8988T (cell line): ENCODE measurements around the gene CUL4A.

ENCODE experiments used
- DNase-seq: peaks from one replicate; pipeline ENCODE4 v3.0.0; 2011

The CUL4A gene

DNA sequence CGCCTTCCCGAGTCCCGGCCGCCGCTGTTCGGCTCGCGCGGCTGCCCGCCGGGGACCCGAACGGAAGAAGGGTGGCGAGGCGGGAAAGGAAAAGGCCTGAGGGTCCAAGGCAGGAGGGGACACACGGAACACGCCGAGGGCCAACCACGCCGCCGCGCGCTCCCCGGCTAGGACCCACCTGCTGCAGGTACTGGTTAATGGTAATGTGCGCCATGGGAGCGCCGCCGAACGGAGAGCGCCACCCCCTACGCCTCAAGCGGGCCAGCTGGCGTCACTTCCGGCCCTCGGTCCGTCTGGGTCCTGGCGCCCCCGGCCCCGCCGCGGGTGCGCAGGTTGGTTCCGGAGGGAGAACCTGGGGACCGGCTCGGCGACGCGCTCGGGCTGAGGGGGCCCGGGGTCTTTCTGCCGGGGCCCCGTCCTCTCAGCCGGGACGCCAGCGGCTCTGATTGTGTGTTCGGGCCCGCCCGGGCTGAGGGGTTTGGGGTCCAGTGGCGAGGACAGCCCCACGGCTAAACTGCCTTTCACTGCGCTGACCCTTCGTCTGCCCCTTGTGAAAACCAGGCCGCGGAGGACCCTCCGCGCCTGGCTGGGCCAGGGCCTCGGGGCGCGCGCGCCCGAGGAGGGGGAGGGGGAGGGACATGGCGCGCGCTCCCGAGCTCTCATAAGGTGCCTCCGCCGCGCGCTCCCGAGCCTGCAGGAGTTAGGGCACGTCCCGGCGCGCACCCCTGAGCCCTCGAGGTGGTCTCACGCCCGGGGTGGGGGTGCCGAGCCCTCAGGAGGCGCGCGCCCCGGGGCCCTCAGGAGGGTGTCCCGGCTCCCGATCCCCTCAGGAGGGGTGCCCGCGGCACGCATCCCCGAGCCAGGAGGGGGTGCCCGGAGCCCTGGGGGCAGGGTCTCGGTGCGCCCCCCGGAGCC, 735 bp upstream of the CUL4A start, which contains the start of gene PCID2:
Gene PCID2 (minus strand): TSS at position 249 of the 915 bp plus-strand sequence. CDS start 35 bp downstream, at position 214.
- DNase-seq = peak; percentile 74

- DNase-seq = no peak
Observed at GRCh38 chr13:113209759-113210421, 477 bp downstream of the CUL4A start.

GRCh38 chr13:113210833-113211232, 1.4 kb downstream of the CUL4A start:
- no peak for DNase-seq

DNA sequence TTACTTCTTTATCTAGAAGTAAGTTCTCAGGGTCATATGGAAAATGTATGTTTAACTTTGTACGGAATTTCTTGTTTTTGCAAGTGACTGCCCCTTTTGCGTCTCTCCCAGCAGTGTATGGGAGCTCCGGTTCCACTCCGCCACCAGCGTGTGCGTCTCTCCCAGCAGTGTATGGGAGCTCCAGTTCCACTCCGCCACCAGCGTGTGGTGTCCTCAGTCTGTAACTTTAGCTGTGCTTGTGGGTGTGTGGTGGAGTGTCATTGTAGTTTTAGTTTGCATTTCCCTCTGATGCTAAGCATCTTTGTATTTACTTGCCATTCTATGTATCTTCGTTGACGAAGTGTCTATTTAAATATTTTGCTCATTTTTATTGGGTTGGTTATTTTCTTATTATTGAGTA, 2.4 kb downstream of the CUL4A start:
- DNase-seq = no peak

DNA sequence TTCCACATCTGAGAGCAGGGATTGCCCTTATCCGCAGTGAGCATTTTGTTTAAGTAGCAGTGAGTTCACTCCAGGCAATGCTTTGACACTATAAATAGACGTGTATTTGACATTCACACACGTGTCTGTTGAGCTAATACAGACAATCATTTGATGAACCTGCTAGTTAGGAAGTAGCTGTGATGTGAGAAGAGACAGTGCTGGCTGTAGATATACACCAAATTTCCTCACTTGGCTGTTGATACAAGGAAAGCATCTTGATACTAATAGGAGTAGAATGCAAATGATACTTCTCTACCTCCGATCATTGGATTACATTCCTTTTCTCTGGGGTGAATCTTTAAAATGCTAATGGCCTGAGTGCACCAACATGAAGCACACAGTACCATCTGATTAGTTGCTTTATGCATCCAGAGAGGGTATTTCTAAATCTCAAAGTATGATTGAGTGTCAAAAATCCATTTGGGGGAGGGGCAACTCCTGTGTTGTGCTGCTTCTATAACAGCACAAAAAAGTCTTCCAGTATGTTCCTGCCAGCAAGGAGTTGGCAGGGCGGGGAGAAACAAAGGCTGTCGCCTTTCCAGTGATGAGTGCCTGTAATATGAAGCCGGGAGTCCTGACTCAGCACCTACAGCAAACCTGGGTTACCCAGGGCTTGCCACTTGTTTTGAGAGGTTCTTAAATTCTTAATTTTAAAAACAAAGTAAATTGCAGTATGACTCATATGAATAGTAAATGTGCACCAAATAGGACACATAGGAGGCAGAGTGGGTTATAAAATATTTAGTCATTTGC, 7.0 kb downstream of the CUL4A start:
- DNase-seq = peak; percentile 43

GRCh38 chr13:113218586-113218985, 9.2 kb downstream of the CUL4A start:
- DNase-seq = no peak

GRCh38 chr13:113219256-113219940, 10.0 kb downstream of the CUL4A start:
- DNase-seq = no peak

- DNase-seq = no peak
Observed at GRCh38 chr13:113220141-113220598, 10.8 kb downstream of the CUL4A start.

GRCh38 chr13:113220877-113221276, 11.5 kb downstream of the CUL4A start:
- DNase-seq = no peak

DNA sequence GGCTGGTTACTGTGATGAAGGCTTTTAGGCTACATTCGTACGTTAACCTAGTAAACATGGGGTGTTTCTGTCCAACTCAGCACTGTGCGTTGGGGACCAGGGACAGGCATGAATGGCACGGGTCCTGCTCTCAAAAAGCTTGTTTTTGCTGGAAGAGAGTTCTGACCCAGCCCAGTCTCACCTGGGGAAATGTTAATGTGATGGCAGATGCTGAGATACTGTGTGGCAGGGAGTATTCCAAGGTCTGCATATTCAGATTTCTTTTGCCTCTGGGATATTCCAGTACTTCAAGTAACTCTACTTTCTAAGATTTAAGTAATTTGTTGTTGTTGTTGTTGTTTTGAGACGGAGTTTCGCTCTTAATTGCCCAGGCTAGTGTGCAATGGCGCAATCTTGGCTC, 13.7 kb downstream of the CUL4A start:
- DNase-seq = no peak

GRCh38 chr13:113224486-113224885, 15.1 kb downstream of the CUL4A start:
- DNase-seq = no peak

- no peak for DNase-seq
Observed at GRCh38 chr13:113225515-113225914, 16.1 kb downstream of the CUL4A start.

DNA sequence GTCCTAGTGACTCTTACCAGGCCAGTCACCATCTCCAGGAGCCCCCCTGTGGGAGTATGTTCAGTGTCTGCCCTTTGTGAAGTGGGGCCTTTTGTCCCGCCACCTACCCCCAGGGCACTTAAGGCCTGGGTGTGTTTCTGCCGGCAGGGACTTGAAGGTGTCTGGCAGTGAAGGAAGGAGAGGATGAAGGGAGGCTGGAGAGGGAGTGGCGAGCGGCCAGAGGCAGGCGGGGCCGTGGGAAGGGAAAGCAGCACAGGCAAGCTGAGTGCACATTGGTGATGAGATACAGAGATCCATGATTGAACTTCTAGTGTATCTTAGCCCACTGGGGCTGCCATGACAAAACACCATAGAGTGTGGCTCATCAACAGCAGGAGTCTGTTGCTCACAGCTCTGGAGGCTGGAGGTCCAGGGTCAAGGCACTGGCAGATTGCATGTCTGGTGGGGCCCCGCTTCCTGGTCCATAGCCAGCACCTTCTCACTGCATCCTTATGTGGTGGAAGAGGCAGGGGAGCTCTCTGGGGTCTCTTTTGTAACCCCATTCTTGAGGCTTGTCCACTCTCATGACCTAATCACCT, 17.5 kb downstream of the CUL4A start:
- DNase-seq = no peak

DNA sequence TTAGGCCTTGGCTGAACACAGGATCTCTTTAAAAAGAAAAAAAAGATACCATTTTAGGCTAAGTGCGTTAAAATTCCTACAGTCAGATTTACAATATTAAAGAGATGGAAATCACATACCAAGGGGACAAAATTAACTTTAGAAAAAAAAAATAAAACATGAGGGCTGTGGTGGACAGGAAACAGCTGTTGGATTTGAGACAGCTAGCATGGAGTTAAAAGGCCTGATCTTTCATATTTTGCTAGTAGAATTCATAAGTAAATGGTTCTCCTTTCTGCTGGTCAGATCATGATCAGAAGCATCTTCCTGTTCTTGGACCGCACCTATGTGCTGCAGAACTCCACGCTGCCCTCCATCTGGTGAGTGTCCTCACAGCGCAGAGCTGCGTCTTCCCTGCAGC, 19.7 kb downstream of the CUL4A start:
- no peak for DNase-seq

DNA sequence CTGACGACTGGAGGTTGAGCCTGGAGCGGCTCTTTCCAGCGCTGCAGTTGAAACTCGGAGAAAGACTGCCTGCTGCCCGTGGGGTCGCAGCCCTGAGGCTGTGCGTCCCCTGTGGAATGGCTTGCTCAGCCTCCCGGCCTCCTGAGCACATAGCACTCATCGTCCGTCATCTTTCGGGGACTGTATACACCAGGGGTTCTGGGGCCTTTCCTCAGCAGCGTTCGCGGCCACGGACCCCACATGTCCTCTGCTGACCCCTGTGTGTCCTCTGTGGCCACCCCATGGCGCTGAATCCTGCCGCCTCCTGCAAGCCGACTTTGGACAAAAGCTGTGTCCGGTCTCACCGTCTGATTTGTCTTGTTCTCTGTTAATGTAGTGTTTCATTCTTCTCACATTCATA, 20.4 kb downstream of the CUL4A start:
- DNase-seq = no peak

- DNase-seq = no peak
Observed at GRCh38 chr13:113231306-113232207, 22.1 kb downstream of the CUL4A start.

GRCh38 chr13:113232208-113233003, 23.0 kb downstream of the CUL4A start:
- no peak for DNase-seq

GRCh38 chr13:113233101-113233500, 23.7 kb downstream of the CUL4A start:
- DNase-seq = no peak

DNA sequence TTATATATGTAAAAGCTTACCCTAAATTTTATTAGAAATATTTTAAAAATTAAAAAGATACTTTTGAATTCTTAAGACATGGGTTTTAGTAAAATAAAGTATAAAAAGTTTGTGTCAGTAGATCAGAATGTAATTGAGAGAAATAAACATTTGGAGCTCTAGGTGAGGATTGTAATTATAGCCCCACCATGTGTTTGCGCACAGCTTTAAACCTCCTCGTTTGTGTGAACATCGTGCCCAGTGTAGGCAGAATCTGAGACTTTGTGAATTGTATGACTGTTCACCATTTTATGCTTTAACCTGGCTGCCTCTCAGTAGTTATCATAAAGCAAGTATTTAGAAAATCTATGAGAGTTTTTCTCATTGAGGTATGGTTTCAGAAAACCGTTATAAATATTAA, 29.1 kb downstream of the CUL4A start:
- DNase-seq = no peak

DNA sequence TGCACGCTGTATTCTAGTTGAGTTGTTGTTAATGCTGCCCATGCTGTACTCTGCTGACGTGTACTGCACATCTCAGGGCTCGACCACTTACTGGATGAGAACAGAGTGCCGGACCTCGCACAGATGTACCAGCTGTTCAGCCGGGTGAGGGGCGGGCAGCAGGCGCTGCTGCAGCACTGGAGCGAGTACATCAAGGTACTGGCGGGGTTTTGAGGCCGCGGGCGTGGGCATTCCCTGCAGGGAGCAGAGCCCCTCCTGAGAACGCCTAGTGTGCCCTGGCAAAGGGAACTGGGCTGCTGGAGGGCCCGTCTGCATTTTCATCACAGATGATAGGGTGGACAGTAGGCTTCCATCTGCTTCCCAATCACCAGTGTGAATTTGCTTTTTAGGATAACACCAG, 29.9 kb downstream of the CUL4A start:
- no peak for DNase-seq
